Measurements from ENCODE around the gene ADAM10.
"Not testable (repeated sequence)": the region's sequence is repeated elsewhere in the genome, so short reads cannot be mapped to it uniquely, and the experiment has no call there.

ADAM10 gene, protein sequence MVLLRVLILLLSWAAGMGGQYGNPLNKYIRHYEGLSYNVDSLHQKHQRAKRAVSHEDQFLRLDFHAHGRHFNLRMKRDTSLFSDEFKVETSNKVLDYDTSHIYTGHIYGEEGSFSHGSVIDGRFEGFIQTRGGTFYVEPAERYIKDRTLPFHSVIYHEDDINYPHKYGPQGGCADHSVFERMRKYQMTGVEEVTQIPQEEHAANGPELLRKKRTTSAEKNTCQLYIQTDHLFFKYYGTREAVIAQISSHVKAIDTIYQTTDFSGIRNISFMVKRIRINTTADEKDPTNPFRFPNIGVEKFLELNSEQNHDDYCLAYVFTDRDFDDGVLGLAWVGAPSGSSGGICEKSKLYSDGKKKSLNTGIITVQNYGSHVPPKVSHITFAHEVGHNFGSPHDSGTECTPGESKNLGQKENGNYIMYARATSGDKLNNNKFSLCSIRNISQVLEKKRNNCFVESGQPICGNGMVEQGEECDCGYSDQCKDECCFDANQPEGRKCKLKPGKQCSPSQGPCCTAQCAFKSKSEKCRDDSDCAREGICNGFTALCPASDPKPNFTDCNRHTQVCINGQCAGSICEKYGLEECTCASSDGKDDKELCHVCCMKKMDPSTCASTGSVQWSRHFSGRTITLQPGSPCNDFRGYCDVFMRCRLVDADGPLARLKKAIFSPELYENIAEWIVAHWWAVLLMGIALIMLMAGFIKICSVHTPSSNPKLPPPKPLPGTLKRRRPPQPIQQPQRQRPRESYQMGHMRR

DNA sequence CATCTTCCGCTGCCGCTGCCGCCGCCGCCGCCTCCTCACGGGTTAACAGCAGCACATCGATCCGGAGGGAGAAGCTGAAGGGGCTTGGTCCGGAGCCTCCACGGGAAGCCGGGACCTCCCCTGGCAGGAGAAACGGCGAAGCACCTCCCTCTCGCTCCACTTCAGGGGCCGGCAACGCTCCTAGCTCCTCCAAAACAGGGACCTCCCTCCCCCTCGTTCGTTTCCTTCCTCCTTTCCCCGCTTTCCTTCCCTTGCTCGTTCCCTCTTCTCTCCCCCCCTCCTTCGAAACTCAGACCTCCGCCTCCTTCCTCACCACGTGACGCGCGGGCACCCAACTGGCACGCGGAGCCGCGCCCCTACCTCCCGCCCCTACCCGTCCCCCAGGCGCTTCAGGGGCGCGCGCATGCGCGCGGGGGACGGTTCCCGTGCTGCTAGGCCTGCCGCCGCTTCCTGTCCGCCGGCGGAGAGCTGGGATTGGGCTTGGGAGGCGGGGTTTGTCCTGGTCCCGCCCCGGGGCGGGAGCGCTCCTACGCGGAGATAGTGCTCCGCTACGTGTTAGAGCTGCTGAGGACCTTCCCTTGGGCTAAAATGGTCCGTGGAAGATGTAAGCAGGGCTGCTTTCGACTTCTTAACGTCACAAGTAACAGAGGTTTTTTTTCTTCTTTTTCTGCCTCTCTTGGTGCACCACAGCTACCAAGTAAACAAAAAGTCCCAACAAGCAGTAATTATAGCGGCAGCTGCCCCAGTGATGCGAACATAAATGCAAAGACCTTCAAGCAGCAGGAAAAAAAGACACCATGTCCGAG, at the start of gene ADAM10:
ADAM10 (minus strand) TSS at position 176 of the 806 bp plus-strand sequence; CDS start at position 3, 173 bp downstream.
- peak; percentile 87 for DNase-seq

DNA sequence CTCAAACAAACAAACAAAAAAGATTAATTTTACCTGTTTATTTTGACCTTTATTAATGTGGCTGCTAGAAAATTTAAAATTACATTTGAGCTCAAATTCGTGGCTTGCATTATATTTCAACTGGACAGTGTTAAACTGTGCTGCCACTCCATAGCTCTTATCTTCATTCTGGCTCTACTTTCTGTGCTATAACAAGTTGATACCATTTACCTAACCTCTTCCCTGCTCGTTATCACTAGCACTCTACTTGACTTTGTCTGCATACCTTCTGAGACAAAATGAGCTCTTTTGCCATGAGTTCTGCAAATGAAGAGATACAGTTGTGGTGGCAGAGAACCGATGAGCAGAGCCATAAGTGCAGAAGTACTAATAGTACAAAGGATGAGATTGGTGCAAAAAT, 48.0 kb upstream of the ADAM10 start:
- no peak for DNase-seq

DNA sequence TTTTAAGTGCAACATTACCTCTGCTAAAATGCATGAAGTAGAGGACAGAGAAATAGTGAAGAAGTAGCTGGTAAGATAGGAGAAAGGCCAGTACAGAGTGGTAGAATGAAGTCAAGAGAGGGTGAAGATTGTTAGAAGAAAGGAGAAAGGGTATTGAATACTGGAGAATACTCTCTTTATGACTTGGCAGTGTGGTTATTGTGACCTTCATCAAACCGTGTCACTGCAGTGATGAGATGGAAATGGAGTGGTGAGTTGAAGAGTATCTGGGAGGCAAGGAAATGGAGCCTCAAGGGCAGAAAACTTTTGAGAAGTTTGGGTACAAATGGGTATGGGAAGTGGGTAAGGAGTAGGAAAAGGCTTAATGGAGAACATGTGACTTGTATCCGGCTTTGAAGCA, 46.3 kb upstream of the ADAM10 start:
- DNase-seq: no peak

DNA sequence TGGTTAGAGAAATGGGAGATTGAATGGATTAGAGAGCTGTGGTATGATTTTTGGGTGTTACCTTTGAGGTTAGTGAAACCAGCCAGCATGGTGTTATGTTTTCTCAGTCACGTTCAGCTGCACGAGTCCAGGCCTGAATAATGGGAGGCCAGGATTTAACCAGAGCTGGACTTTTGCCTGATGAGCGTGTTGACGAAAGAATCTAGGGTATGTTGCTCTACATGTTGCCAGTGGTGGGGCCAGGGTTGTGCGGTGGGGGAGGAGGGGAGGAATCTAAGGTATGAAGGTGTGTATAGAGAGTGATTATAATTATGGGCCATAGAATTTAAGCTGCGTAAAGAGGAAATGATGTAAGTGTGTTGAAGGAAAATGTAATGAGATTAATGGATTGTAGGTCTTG, 44.4 kb upstream of the ADAM10 start:
- DNase-seq: no peak

DNA sequence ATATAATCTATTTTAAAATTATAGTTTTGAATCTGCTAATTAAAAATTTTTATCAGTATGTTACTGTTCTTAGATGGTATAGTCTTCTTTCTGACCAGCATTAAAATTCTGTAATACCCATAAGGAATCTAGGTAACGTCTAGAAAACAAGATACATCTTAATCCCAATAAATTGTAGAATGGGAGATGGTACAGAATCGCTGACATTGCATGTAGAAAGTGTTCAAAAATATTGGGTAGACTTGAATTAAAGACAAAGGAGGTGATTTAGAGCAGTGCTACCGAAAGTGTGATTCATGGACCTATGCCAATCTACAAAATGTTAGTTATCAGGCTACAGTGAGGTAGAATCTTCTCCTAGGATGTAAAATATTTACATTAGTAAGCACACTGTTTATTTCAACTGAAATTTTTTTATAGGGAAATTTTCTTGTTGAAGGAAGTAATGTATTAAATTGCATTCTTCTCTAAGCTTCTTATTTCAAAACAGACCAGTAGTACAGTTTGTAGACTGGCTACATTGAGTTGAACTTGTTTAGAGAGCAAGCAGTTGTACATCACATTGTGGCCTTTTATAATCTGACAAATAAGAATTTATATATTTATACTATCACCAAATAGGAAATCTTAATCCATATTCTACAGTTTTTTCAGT, 38.7 kb upstream of the ADAM10 start:
- DNase-seq: no peak

DNA sequence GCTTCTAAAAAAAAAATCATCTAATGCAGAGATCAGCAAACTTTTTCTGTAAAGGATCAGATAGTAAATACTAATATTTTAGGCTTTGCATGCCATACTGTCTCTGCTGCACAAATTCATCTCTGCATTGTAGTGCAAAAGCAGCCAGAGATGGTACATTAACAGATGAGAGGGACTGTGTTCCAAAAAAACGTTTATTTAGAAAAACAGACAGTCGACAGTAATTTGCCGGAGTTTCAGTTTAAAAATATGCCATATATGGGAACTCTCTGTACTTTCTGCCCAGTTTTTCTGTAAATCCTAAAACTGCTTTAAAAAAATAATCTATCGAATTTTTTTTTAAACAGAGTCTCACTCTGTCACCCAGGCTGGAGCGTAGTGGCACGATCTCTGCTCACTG, 35.8 kb upstream of the ADAM10 start:
- no peak for DNase-seq

DNA sequence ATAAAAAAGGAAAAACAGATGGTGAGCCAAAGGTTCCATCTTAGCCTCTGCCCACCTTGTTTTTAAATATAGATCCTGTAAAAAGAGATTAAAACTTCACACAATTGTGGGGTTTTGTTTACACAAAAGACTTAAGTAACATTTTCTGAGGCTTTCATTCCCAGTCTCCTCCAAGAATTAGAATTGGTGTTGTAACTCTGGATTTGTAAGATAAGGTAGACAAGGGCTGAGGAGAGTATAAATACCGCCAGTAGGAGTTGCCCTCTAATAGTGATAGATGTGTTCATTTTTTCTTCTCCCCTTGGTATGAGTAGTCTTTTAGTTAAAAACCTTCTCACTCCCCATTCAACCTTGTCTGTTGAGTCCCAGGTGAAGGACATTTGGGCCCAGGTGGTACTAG, 30.0 kb upstream of the ADAM10 start:
- no peak for DNase-seq

DNA sequence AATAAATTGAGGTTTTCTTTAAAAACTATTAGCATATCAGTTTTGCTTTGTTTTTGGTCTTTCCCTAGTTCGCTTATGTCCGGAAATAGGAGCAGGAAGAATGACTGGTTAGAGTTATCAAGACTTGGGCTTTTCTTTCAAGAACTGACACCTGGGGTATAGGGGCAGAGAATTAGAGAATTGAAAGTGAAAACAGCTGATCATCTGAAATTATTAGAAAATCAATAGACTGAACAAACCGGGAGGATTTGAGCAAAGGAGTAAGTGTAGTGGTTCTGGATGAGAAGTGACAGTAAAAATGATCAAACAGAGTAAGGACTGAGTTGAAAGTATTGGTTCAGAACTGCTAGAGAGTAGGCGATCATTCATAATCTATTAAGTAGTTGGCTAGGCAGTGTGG, 27.6 kb upstream of the ADAM10 start:
- DNase-seq: no peak

DNA sequence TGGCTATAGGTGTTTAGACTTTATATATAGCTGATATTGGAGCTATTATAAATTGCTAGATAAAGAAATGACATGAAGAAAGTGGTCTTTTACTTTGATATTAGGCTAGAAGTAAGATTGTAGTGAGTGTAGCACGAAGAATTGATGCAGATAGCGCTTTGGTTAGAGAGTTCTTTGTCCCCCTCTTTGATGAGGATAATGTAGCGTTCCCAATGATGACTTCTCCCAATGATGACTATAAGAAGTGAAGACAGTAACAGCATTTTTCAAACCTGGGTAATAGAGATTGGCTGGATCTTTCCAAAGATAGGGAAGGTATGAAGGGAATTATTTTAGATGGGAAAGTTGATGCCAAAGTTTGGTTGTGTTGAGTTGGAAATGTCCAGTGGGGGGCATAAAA, 25.9 kb upstream of the ADAM10 start:
- no peak for DNase-seq

DNA sequence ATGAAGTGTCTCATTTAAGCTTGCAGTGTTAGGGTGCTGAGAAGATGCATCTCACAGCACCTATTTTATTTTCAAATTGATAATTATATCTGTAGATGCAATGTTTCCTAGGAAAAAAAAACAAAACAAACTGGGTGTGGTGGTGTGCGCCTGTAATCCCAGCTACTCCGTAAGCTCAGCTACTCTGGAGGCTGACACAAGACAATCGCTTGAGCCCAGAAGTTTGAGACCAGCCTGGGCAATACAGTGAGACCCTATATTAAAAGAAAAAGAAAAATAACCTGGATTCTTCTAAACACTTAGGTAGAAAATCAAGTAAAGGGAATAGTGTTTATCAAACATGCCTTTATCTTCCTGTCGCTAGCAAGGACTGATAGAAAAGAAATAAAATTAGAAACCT, 23.5 kb upstream of the ADAM10 start:
- no peak for DNase-seq

DNA sequence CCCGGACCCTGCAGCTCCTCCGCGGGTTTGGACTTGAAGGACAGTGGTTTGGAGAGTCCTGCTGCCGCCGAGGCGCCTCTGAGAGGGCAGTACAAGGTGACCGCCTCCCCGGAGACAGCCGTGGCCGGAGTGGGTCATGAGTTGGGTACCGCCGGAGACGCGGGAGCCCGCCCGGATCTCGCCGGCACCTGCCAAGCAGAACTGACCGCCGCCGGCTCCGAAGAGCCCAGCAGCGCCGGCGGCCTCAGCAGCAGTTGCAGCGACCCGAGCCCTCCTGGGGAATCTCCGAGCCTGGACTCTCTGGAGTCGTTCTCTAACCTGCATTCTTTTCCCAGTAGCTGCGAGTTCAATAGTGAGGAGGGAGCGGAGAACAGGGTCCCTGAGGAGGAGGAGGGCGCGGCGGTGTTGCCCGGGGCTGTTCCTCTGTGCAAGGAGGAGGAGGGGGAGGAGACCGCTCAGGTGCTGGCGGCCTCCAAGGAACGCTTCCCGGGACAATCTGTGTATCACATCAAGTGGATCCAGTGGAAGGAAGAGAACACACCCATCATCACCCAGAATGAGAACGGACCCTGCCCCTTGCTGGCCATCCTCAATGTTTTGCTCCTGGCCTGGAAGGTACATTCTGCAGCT, 22.2 kb upstream of the ADAM10 start:
- DNase-seq: no peak

DNA sequence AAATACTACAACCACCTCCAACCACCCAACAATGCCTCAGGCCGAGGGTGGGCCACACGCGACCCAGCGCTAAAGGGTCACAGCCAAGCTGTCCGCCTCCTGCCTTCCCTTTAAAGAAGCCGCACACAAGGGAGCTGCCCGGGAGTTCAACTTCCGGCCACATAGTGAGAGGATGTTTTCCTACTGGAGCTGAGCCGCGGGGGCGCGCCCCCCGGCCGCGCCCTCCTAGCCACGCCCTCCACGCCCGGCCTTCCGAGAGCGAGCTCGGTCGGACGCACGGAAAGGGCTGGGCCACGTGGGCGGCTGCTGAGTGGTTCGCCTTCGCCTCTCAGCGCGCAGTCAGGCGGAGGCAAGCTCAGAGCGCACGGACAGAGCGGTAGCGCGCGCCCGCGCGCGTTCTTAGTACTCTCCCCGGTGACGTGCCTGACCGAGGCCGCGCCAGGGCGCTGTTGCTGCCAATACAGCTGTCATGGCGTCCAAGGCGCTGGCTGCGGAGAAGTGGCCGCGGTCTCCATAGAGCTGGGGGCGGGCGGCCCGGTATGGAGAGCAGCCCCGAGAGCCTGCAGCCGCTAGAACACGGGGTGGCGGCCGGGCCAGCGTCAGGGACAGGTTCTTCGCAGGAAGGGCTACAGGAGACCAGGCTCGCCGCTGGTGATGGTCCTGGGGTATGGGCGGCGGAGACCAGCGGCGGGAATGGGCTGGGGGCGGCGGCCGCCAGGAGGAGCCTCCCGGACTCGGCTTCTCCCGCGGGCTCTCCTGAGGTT, 21.5 kb upstream of the ADAM10 start, which contains the start of gene MINDY2:
MINDY2 (plus strand) TSS at position 446 of the 764 bp plus-strand sequence; CDS start at position 540, 94 bp downstream.
- DNase-seq: peak; percentile 94

DNA sequence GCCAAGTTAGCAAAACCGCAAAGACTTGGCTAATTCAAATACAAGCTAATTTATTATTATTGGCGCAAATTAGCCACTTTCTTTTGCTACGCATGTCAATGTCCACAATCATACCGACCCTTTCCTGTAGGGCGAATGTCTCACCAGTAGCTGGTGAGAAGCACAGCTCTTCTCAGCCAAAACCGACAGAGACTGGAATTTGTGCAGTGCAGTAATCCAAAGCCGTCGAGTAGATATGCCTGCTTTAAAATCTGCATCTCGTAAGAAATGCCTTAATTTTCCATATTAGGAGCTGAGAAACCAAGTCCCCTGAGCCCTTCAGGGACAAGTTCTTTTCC, 21.0 kb upstream of the ADAM10 start:
- no peak for DNase-seq

DNA sequence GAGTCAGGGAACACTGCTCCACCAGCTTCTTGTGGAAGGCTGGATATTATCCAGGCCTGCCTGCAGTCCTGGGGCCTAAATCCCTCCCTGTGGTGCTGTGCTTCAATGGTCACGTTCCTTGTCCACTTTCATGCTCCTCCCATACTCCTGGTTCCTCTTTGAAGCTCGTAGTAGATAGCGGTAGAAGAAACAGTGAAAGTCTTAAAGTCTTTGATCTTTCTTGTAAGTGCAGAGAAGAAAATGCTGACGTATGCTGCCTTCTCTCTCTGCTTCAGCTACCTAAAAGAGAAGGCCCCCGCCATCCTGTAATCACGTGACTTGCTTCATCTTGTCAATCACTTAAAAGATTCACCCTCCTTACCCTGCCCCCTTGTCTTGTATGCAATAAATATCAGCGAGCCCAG, 19.1 kb upstream of the ADAM10 start:
- DNase-seq: not testable (repeated sequence)

DNA sequence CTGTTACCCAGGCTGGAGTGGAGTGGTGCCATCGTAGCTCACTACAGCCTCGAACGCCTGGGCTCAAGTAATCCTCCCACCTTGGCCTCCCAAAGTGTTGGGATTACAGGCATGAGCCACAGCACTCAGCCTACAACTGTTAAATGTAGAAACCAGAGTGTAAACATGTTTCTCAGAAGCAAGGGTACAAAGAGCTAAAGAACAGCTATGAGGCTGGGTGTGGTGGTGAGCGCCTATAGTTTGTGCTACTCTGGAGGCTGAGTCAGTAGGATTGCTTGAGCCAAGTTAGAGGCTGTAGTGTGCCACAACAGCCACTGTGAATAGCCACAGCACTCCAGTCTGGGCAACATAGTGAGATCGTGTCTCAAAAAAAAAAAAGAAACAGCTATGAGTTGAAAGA, 16.8 kb upstream of the ADAM10 start:
- DNase-seq: no peak

DNA sequence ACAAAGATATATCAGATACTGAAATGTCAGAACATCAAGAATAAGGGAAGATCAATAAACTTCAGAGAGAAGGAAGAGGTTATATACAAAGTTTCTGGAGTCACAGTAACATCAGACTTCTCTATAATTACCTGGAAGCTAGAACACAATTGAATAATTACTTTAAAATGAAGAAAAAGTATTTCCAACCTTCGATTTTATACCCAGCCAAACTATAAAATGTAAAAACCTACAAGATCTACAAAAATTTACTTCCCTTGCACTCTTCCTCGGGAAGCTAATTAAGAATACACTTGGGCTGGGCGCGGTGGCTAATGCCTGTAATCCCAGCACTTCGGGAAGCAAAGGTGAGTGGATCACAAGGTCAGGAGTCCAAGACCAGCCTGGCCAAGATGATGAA, 15.0 kb upstream of the ADAM10 start:
- no peak for DNase-seq

DNA sequence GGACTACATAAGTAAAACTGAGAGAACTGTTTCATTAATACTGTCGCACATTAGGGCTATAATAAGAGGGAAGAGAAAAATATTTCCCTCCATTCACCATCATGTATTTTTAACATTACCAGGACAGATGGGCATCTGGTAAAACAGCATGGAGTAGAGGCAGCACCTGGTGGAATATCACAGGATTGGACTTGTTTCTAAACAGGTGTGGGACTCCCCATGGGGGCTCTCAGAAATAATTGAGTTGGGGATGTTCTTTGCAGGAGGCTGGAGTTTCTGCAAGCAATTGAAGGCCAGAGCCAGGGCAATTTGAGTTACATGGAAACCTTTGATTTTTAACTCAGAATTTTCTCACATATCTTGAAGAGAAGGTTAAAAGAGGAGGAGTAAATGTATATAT, 13.2 kb upstream of the ADAM10 start:
- DNase-seq: no peak

DNA sequence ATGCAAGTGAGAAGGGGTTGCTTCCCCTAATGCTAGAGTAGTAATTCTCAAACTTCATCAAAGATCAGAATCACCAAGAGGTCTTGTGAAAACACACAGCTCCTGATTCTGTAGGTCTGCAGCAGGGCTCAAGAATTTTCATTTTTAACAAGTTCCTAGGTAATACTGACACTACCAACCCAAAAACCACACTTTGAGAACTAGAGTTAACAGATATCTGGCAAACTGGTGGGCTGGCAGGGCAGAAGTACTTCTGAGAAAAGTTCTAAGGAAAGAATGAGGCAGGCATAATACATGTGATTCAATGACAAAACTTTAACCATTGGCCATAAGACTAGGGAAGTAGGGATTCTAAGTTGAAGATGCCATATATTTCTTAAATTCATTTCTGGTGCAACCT, 12.8 kb upstream of the ADAM10 start:
- no peak for DNase-seq

DNA sequence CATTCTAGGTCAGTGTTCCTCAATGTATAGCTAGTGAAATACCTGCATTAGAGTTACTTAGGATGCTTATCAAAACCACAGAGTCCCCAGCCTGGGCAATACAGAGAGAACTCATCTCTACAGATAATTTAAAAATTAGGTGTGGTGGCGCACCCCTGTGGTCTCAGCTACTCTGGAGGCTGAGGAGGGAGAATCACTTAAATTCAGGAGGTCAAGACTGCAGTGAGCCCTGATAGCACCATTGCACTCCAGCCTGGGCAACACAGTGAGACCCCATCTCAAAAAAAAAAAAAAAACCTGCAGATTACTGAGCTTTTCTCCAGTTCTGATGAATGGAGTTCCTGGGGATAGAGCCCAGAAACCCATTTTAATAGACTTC, 11.5 kb upstream of the ADAM10 start:
- DNase-seq: no peak

DNA sequence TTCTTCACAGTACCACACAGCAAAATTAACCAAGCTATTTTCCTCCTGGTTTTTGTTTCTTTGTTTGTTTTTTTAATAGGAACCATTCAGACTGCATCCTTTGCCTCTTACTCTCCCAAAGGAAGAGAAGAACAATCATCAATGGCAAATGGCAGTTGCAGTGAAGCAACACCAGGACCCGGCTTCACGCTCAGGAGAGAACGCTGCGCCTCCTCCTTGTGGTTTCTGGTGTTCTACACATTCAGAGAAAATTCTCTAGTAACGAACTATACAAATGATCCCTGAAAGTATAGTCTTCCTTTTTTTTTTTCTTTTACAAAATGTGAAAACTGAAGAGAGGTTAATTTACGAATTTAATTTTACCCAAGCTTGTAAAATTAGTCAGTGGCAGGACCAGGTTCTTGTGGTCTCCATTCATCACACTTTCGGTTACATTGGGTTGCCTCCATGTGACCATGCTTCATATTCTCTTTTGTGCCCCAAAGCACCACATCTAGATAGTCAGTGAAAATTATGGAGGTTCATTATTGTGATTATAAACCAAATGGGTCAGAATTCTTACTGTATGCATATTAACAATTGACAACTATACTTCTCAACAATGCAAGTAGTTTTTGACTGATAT, 11.0 kb upstream of the ADAM10 start:
- no peak for DNase-seq

DNA sequence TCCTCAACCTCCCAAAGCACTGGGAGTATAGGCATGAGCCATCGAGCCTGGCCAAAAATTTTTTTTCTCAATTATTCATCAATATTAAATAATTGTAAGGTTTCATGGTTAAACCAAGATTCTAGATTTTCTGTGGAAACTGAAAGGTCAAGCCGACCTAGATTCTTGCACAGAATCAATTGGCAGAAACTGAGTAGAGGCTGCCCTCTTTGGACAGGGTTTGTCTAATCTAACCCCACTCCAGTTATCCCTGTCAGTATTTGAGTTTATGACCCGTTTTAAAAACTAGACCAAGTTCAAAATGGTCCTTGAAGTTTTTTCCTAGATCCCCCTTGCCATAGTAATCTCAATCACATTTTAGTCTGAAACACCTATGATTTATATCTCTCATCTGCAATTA, 8.6 kb upstream of the ADAM10 start:
- DNase-seq: no peak
